H1 (cell line): Measurements from ENCODE around the gene RPS25. TPM values are rescaled to one million over a fixed set of nuclear protein-coding genes. Genes with fewer than 3 reads are reported as not detected.

Experiments
- GABPA ChIP-seq: IDR thresholded peaks from 2 replicates; pipeline ENCODE4 v1.6.1; 2011; ENCODE audit warnings: mild to moderate bottlenecking, low read length, moderate library complexity, borderline replicate concordance; ENCODE audit not compliant: insufficient read depth
- NANOG ChIP-seq: IDR thresholded peaks from 2 replicates; pipeline ENCODE4 v1.6.1; 2011; ENCODE audit warnings: low read length, low read depth, mild to moderate bottlenecking, inconsistent platforms; ENCODE audit not compliant: insufficient read depth, poor library complexity, severe bottlenecking
- polyA plus RNA-seq, 7 experiments: library from polyadenylated mRNA; depleted of rRNA in 3 of 7; stranded (reverse) in 5 of 7; unstranded in 2 of 7; fragments of >200 nt in 5 of 7; fragments of 200-250 nt in 2 of 7; gene quantifications; 1 replicate in 5 of 7; 2 replicates in 1 of 7; 4 replicates in 1 of 7; pipeline versions ENCODE4 v1.2.1 to v1.2.3, GENCODE V29; 2011 to 2013; ENCODE audit warnings: missing spikeins in 2 of 7, mixed read lengths in 2 of 7
- total RNA-seq: library from RNA; stranded (reverse); fragmentation: NEBNext Ultra II Directional; extraction: Animal tissue kit (Norgen Biotek cat#: 25700); gene quantifications from 2 replicates; pipeline ENCODE4 v1.2.1, GENCODE V29; 2021

RPS25 gene
- total and polyA plus RNA-seq, 2 of the 8 experiments (the other 6 are each of a cell fraction or from before 2014, with no cell fraction given) = 1,525 to 1,643 TPM

- no peak for TF ChIP-seq NANOG
- peak; percentile 97 for TF ChIP-seq GABPA
These were observed at the start of gene RPS25, which contains the start of gene TRAPPC4 (continued) for GRCh38 chr11:119018074-119018938.
